NCI-H748 (cell line): Measurements from ENCODE around the gene LAMA3.

Experiments used
- DNase-seq: peaks from one replicate; lab custom pipeline; 2025; ENCODE audit not compliant: unreplicated experiment; lab: John Stamatoyannopoulos, UW

LAMA3 gene

GRCh38 chr18:23689031-23689615 lies at the start of gene LAMA3:
Gene LAMA3, plus strand, starts transcription at chr18:23689453. Its CDS starts 231 bp downstream, at chr18:23689684.
- peak; percentile 79 for DNase-seq

- DNase-seq: no peak
Observed at GRCh38 chr18:23640052-23640451, 49.2 kb upstream of the LAMA3 start.

- DNase-seq: no peak
Observed at GRCh38 chr18:23641143-23641720, 48.0 kb upstream of the LAMA3 start.

GRCh38 chr18:23641937-23642666 lies 47.2 kb upstream of the LAMA3 start:
- DNase-seq: no peak

GRCh38 chr18:23643815-23644490 lies 45.3 kb upstream of the LAMA3 start:
- DNase-seq: no peak

GRCh38 chr18:23645568-23646175 lies 43.6 kb upstream of the LAMA3 start:
- no peak for DNase-seq

- DNase-seq: no peak
Observed at GRCh38 chr18:23646282-23646681, 43.0 kb upstream of the LAMA3 start.

GRCh38 chr18:23648456-23648855 lies 40.8 kb upstream of the LAMA3 start:
- no peak for DNase-seq

GRCh38 chr18:23648940-23649607 lies 40.2 kb upstream of the LAMA3 start:
- no peak for DNase-seq

GRCh38 chr18:23650968-23651927 lies 38.0 kb upstream of the LAMA3 start:
- DNase-seq: peak; percentile 18

- DNase-seq: no peak
Observed at GRCh38 chr18:23652232-23652631, 37.0 kb upstream of the LAMA3 start.

GRCh38 chr18:23658285-23658684 lies 31.0 kb upstream of the LAMA3 start:
- no peak for DNase-seq

GRCh38 chr18:23661735-23662308 lies 27.4 kb upstream of the LAMA3 start:
- no peak for DNase-seq

GRCh38 chr18:23662309-23663263 lies 26.7 kb upstream of the LAMA3 start, which contains the start of gene ANKRD29:
Gene ANKRD29, minus strand, starts transcription at chr18:23662911. Its CDS starts 181 bp downstream, at chr18:23662730.
- DNase-seq: peak; percentile 72

- DNase-seq: no peak
Observed at GRCh38 chr18:23664674-23665073, 24.6 kb upstream of the LAMA3 start.

GRCh38 chr18:23667114-23667513 lies 22.1 kb upstream of the LAMA3 start:
- DNase-seq: no peak

- DNase-seq: peak; percentile 17
Observed at GRCh38 chr18:23668731-23669130, 20.5 kb upstream of the LAMA3 start.

- no peak for DNase-seq
Observed at GRCh38 chr18:23669202-23669766, 20.0 kb upstream of the LAMA3 start.
